ENCODE data around the gene DDX31. TPM values are rescaled to one million over a fixed set of nuclear protein-coding genes. Genes with fewer than 3 reads are reported as not detected.

Gene DDX31
- total RNA-seq, 1 experiment from 2014 or later: 28.4 TPM

- Histone ChIP-seq H2BK15ac (ENCODE audit: low read depth, low read length) (no peak overlapping the region), H3K9me3 (ENCODE audit: control insufficient read depth, low read depth, low read length) (no peaks in the 10 kb centered on the region), H3K27me3 (ENCODE audit: insufficient read depth, low read length) (no peaks in the 10 kb centered on the region), H3K4me1 (ENCODE audit: insufficient read depth, low read length) (no peaks in the 10 kb centered on the region), H2BK5ac (ENCODE audit: insufficient read length, low read length) (no peak overlapping the region), H2BK12ac (ENCODE audit: insufficient read length, low read depth, low read length) (no peak overlapping the region), H3K23ac (ENCODE audit: insufficient read length, low read depth, low read length) (no peak overlapping the region), H3K56ac (ENCODE audit: insufficient read length, low read depth, low read length) (no peak overlapping the region), H4K5ac (ENCODE audit: insufficient read length, low read depth, low read length) (no peak overlapping the region), H3K27ac (ENCODE audit: insufficient read length, low read depth, low read length) (no peak overlapping the region), H3K79me1 (ENCODE audit: insufficient read depth, low read depth, low read length, poor library complexity, severe bottlenecking) (peaks cover 7% of the 10 kb centered on the region), H4K20me1 (ENCODE audit: control insufficient read depth, insufficient read depth, insufficient read length) (no peaks in the 10 kb centered on the region), H2AFZ (ENCODE audit: low read length) (no peak overlapping the region), H3T11ph (ENCODE audit: low read length) (no peak overlapping the region), H3K9ac (ENCODE audit: extremely low read depth, insufficient read length, low read length) (no peak overlapping the region), H2BK20ac (ENCODE audit: low read depth, low read length, poor library complexity, severe bottlenecking) (no peak overlapping the region), H4K8ac (replicated peaks; ENCODE audit: insufficient read length, low read depth, low read length) (no peak overlapping the region), H3K18ac (ENCODE audit: insufficient read length, low read depth, low read length) (no peak overlapping the region), H4K91ac (ENCODE audit: insufficient read length, low read depth, low read length) (no peak overlapping the region), H2BK120ac (ENCODE audit: low read depth, low read length, poor library complexity, severe bottlenecking) (no peak overlapping the region), H3K14ac (ENCODE audit: insufficient read depth, low read length) (no peak overlapping the region), H3K4me2 (ENCODE audit: insufficient read depth, insufficient read length, low read length) (no peak overlapping the region), H3K4ac (ENCODE audit: low read depth, low read length) (no peak overlapping the region), H2AK5ac (ENCODE audit: insufficient read length, low read length) (no peak overlapping the region), H3K79me2 (ENCODE audit: insufficient read depth, low read length) (peaks cover 7% of the 10 kb centered on the region; the same call in 1 of the 2 replicates), H3K23me2 (ENCODE audit: insufficient read length, low read depth, low read length, poor library complexity, severe bottlenecking) (no peaks in the 10 kb centered on the region)
- Mint-ChIP-seq H3K9me3 (no peaks in the 10 kb centered on the region), H3K27ac (no peak overlapping the region), H3K27me3 (ENCODE audit: low read depth) (no peaks in the 10 kb centered on the region), H3K4me3 (no peak overlapping the region), H3K4me1 (no peaks in the 10 kb centered on the region), H3K36me3 (ENCODE audit: insufficient read depth in 1 of 3, low read depth in 3 of 3) (peaks cover 48 to 82% (median 73%) of the 10 kb centered on the region in 3 experiments)
- DNase-seq: no peak
- no peak for TF ChIP-seq CTCF (conservative IDR thresholded peaks at IDR 0.05)
- whole genome bisulfite sequencing (ENCODE audit: extremely low coverage, insufficient read length, low lambda C conversion rate): no CpG with 5 or more reads among the region's 1 CpG
These were observed 14.1 kb upstream of the DDX31 start for GRCh38 chr9:132683873-132684272.
